DMS53 treated with DMSO at 0.1 percent for 48 hours (cell line): Measurements from ENCODE around the gene IPO4.
"Not testable (repeated sequence)": the region's sequence is repeated elsewhere in the genome, so short reads cannot be mapped to it uniquely, and the experiment has no call there.

ENCODE experiments used
- DNase-seq: peaks from one replicate; lab custom pipeline; 2025; ENCODE audit not compliant: unreplicated experiment; lab: John Stamatoyannopoulos, UW

The IPO4 gene

DNA sequence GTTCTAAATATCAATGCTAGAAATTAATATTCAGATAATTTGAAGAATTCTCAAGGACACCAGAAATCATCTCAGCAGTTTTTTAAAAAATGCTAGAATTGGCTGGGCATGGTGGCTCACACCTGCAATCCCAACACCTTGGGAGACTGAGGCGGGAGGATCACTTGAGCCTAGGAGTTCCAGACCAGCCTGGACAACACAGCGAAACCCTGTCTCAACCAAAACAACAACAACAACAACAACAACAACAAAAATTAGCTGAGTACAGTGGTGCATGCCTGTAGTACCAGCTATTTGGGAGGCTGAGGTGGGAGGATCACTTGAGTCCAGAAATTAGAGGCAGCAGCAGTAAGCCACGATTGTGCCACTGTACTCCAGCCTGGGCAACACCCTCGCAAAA is 30.5 kb upstream of the IPO4 start:
- DNase-seq = no peak

DNA sequence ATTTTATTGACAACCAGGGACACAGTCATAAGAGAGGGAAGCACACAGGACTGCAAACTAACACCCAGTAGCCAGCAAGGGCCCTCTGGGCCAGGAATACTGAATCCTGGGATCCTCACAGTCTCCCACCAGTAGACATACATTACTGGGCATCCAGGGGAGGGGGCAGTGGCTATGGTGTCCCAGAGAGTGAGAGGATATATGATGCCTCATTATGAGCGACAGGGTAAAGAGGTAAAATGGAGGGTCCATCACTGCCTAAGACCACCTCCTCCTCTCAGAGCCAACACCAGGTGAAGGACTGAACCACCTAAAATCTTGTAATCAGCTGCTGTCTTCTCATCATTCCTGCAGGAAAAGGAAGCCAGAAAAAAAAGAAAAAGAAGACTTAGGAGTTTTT is 28.3 kb upstream of the IPO4 start:
- not testable (repeated sequence) for DNase-seq

DNA sequence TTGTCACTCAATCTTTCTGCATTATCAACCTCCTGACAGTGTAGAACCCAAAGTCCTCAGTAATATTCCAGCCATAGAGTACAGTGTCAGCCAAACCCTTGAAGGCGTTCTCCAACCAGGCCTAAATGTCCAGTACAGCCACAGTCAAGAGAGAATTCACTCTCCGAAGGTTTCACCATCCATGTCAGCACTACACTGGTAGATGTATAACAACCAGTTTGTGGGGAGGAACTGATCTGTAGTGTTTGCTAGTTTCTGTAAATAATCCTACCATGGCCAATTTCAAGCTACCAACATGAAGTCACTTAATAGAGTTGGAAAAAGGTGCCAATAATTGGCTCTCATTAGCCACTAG is 27.7 kb upstream of the IPO4 start:
- no peak for DNase-seq

DNA sequence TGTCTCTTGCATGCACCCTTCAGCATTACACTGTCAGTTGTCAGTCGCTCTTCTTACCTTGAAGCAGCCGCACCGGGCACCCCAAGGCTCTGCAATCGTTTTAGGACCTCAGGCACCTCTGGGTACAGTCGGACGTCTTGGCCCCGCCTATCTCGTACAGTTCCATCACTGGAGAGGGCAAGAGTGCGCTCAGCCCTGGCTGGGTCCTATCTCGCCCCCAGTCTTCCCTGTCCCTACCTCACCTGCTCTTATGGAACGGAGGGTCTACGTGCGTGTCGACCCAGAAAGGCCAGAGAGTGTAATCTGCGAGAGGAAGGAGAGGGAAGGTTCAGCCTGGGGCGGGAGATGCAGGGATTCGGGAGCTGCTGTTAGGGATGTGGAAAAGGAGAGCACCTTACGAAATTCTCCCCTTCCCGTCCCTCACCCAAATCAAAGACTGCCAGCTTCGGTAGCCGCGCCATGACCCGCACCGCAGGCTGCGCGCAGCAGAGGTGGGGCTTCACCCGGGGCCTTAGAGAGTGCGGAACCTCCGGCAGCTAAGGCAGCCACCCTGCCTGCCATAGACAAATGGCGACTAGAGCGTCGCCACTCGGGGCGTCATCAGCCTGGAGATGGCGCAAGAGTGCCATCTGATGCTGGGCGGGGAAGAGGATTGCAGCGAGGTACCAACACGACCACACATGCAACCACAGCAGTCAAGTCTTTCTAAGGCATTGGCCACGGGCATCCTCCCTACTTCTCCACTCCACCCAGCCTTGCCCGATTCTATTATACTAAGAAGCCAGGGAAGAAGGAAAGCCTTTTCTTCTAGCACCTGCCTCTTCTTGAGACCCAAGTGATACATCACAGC is 27.1 kb upstream of the IPO4 start, which contains the start of gene MDP1:
MDP1 (minus strand) TSS at position 572 of the 850 bp plus-strand sequence; CDS start at position 461, 111 bp downstream.
- peak; percentile 66 for DNase-seq

DNA sequence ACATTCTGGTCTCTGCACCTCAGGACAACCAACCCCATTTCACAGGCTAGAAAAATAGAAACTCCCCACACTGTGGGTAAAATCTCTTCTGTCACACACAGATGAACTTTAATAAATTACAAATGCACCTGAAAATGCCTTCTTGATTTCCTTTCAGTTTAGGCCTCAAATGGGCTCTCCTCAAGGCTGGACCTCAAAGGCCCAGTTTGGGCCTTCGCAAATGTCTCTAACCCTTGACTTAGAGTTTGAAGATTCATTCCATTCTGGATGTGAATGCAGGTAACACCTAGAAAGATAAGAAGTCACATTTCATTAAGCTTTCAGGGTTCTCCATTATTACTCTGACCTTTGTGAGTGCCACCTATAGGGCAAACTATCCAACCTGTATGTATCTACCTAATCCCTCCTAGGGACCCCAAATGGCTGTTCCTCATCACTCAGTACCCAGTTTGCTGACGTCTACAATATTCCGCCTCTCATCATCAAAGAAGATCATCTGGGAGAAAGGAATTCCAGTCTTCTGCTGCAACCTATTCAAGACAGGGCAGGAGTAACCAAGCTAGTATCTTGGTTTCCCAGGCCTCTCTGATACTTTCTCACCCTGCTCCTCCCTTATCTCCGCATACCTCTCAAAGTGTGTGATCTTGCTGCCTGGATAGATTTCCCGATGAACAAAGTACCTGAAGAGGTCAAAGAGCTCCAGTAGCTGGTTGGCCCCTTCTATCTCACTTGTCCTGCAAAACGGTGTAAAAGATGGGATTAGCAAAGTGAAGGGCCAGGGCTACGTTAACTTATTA is 25.4 kb upstream of the IPO4 start:
- no peak for DNase-seq

DNA sequence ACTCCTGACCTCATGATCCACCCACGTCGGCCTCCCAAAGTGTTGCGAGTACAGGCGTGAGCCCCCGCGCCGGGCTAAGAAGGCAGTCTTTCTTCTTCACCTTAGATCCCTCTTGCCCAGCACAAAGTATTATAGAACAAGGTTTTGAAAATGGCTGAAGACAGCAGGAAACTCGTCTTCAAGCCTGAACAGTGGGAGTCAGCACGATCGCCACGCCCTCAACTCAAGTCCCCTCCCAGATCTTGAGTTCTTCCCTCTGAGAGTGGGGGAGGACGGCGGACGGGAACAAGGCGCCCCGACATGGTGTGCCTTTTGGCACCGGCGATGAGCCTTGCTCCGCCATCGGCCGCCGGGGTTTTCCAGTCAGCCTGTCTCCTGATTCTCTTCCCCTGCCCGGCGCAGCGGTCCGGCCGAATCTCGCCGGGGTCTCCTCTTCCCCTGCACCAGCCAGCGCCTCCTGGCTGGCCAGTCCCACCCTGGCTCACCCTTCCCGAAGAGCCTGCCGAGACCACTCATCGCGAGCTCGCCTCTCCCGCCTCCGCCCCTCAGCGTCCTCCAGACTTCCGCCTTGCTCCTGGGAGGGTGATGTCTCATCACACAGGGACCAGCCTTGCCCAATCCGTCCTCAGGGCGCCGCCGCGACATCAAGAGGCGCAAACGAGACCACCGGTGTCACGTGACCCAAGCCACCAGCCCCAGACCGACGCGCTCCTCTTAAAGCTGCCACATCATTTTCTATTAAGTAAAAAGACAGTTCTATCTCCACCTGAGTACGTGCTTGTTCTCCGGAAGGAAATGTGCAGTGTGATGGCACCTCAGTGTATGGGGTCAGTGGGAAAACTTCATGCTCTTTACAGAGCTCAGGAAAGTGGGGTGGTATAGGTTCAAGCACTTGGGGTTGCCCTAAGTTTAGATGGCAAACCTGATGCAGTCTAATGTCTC is 24.6 kb upstream of the IPO4 start, which contains the start of gene CHMP4A:
CHMP4A (minus strand) TSS at position 565 of the 942 bp plus-strand sequence; CDS start at position 516, 49 bp downstream.
- peak; percentile 68 for DNase-seq

DNA sequence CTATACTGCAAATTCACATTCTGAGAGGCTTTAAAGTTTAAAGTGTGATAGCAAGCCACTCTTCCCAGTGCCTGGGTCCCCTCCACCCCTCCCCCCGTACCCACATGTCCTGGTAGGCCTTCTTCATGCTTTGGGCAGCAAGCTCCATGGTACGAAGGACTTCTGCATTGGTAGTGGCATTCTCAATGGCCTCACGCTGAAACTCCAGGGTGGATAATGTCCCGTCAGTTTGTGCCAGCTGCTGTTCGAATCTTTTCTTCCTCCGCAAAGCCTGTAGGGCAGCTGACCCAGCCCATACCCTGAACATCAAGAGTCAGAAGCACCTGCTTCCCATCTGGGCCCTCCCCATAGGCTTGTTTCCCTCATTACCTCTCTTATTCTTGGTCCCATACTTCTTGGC is 22.7 kb upstream of the IPO4 start:
- DNase-seq = no peak

DNA sequence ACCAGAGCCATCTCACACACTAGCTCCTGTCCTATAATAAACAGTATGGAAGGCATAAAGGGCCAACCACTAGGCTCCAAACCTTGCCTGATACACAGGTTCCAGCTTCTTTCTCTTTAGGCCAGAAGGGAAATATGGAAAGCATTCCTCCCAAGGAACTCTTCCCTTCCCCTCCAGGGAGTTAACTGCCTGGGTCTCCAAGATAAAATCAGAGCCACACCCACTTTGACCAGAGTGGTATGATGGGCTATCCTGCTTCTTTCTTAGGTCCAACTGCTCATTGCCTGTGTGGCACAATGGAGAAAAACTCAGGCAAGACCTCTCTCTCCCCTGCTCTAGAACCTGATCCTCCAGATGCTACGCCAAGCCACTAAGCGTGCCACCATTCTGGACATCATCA is 19.0 kb upstream of the IPO4 start:
- DNase-seq = no peak

DNA sequence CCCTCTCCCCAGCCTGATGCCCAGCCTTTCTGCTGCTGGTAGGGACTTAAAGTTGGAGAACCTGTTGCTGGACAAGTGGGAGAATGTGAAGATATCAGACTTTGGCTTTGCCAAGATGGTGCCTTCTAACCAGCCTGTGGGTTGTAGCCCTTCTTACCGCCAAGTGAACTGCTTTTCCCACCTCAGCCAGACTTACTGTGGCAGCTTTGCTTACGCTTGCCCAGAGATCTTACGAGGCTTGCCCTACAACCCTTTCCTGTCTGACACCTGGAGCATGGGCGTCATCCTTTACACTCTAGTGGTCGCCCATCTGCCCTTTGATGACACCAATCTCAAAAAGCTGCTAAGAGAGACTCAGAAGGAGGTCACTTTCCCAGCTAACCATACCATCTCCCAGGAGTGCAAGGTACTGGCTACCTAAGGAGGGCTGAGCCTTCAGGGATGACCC is 18.5 kb upstream of the IPO4 start:
- DNase-seq = no peak

DNA sequence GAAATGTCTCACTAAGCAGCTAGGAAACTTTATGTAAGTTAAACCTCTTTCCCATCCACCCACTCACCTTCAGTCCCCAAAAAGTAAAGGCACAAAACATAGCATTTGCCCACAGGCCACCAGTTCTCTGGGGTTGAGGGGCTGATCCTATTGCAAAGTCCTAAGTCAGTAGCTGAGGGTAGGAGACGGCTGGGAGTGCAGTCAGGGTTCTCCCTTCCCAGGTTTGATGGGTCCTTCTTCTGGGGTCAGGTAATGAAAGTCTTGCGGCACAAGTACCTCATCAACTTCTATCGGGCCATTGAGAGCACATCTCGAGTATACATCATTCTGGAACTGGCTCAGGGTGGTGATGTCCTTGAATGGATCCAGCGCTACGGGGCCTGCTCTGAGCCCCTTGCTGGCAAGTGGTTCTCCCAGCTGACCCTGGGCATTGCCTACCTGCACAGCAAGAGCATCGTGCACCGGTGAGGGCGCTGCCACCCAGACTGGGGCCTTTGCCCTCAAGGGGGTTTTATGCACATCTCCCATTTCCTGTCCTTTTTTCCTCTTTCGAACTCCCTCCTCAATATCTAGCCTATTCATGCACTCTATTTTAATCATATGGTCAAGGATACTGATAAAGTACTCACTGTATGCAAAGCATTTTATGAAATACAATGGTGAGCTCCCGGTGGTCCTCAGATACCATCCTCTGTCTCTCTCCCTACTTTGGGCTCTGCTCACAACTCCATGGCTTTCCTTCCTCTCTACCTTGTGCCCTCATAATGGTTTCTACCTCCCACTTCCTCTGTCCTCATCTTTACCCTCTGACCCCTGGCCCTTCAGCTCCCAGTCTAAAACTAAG is 17.9 kb upstream of the IPO4 start:
- no peak for DNase-seq

DNA sequence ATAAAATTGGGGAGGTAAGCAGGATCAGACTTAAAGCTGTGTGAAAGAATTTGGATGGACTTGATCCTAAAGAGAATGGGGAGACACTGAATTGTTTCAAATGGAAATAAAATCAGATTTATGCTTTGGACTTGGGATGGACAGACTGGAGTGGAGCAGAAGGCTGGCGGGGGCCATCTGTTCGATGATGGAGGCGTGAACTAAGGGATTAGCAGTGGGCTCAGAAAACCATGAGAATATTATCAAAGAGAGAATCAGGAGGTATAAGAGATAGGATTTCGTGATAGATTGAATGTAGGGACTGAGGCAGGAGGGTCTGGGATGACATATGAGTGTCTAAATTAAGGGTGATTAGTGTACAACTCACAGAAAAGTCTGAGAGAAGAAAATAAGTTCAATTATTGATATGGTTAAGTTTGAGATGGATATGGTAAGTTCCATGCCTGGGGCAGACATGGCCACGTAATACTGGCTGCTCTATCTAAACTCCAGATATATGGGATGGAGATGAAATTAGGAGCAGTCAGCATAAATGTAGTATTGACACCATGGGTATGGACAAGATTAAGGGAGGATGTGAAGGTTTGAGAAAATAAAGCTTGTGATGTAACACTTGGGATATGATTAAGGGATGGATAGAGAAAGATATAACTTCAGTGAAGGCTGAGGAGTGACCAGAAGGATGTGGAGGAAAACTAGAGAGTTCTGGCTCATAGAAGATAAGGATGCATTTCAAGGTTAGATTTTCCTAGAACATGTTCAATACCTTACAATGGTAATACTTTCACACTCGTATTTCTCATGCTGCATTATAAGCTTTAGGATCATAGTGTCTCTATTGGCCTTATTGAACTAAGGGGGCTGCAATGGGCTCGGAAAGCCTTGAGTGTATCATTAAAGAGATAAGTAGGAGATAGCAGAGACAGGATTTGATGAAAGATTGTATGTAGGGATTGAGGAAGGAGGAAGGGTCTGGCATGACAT is 15.8 kb upstream of the IPO4 start:
- DNase-seq = no peak

DNA sequence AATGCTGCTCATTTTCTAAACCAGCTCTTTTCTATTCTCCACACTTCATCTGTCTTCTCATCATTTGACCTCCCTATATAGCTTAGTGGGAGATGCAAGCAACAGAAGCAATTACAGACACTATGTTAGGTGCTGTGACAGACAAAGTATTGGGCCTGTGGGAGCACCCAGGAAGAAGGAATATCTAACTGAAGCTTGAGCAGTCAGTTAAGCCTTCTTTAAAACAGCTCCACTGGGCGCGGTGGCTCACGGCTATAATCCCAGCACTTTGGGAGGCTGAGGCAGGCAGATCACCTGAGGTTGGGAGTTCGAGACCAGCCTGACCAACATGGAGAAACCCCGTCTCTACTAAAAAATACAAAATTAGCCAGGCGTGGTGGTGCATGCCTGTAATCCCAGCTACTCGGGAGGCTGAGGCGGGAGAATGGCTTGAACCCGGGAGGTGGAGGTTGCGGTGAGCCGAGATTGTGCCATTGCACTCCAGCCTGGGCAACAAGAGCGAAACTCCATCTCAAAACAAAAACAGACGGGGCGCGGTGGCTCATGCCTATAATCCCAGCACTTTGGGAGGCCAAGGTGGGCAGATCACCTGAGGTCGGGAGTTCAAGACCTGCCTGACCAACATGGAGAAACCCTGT is 14.8 kb upstream of the IPO4 start:
- not testable (repeated sequence) for DNase-seq

DNA sequence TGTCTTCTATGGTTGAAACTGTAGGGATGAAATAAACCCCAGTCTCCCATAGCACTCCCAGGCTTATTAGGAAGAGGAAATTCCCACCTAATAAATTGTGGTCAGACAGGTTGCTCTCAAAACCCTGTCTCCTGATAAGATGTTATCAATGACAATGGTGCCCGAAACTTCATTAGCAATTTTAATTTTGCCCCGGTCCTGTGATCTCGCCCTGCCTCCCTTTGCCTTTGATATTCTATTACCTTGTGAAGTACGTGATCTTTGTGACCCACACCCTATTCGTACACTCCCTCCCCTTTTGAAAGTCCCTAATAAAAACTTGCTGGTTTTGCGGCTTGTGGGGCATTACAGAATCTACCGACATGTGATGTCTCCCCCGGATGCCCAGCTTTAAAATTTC is 13.9 kb upstream of the IPO4 start:
- not testable (repeated sequence) for DNase-seq

DNA sequence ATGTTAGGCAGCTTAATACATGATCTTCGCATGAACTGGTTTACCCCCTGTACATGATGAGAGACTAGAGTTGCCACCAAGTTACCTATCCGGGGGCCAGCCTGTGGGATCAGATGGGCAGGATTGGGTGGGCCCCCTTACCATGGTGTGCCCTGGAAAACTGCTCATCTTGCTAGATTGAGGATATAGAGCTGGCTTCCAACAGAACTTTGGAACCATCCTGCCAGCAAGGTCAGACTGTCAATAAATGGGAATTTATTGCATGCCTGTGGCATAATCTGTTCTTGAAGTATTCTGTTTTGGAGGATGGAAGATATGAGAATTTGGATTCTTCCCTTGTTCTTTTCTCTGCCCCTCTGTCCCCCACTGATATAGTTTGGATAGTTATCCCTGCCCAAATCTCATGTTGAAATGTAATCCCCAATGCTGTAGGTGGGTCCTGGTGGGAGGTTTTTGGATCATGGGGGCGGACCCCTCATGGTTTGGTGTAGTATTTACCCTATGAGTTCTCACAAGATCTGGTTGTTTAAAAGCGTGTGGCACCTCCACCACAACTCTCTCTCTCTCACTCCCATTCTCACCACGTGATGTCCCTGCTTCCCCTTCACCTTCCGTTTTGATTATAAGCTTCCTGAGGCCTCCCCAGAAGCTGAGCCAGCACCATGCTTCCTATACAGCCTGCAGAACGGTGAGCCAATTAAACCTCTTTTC is 10.4 kb upstream of the IPO4 start:
- DNase-seq = no peak

DNA sequence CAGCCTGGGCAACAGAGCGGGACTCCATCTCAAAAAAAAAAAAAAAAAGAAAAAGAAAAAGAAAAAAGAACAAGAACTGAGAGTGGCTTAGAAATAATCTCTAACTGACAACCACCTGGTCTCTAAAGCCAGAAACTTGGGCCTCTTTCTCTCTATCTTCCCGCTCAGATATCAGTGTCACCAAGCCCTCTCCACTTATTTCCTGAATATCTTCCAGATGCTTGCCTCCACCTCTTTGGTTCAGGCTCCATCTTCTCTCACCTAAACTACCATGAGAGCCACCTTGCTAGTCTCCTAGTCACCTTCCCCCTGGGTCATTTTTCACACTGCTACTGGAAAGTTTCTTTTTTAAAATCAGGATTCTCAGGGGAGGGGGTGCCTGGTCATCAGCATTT is 8.4 kb upstream of the IPO4 start:
- no peak for DNase-seq

DNA sequence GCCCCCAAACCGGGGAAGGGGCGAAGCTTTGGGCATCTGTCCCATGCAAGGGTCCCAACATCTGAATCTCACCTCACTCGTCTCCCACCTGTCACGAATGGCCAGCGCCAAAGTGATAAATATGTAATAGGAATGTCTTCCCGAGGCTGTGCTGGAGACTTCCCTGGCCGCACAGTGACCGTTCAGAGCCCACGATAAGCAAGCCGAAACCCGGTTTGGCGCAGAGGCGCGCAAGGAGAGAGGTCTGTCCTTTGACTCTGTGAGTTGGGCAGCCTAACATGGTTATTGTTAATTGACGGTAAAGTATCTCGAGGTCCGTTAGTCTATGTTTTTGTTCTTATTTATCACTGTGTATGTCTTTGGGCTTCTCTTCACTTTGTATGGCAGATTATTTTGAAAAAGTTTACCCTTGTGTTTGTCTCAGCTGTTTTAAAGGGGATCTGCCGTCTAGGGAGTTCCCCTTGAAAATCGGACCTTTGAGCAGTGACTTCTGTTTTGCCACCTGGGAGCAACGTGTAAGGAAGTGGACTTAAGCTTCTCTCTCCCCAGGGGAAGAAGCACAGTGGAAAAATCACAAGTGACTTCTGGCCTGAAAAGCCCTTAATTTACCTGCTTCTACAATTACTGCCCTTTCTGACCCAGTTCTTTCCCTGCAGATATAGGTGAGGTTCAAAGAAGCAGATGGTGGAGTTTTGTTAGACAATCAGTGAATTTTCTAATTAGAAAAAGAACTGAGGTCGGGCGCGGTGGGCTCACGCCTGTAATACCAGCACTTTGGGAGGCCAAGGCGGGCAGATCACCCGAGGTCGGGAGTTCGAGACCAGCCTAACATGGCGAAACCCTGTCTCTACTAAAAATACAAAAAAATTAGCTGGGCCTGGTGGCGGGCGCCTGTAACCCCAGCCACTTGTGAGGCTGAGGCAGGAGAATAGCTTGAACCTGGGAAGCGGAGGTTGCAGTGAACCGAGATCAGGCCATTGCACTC is 7.7 kb upstream of the IPO4 start:
- no peak for DNase-seq
